CD14-positive monocyte (primary cell): ENCODE results near the gene C5orf47. TPM values are rescaled to one million over a fixed set of nuclear protein-coding genes. Genes with fewer than 3 reads are reported as not detected.

Experiments
- DNase-seq, 3 donors: peaks; one replicate each; pipeline ENCODE4 v3.0.0-alpha.2; 2011 to 2022
- H2AFZ ChIP-seq: 2 replicates; pipeline ENCODE4 v1.6.0; 2012; ENCODE audit warnings: mild to moderate bottlenecking, low read depth, low read length, inconsistent platforms; ENCODE audit not compliant: insufficient read depth, poor library complexity, severe bottlenecking
- H3K27ac ChIP-seq, 2 donors: 1 replicate in 1 of 2; 2 replicates in 1 of 2; pipeline ENCODE4 v1.5.1; 2012 to 2013; ENCODE audit warnings: low read length in 2 of 2, control low read depth in 1 of 2, inconsistent platforms in 1 of 2, low read depth in 1 of 2, mild to moderate bottlenecking in 1 of 2
- H3K27me3 ChIP-seq, 2 donors: one replicate each; pipeline versions ENCODE4 v1.6.0 to v1.6.1; 2011 to 2013; ENCODE audit warnings: low read length in 2 of 2; ENCODE audit not compliant: control insufficient read depth in 2 of 2, insufficient read depth in 2 of 2
- H3K36me3 ChIP-seq, 2 donors: replicated peaks in 1 of 2; 1 replicate in 1 of 2; 2 replicates in 1 of 2; pipeline versions ENCODE4 v1.5.1 to v1.6.1; 2012 to 2013; ENCODE audit warnings: low read length in 2 of 2, control low read depth in 1 of 2, inconsistent platforms in 1 of 2, mild to moderate bottlenecking in 1 of 2; ENCODE audit not compliant: insufficient read depth in 2 of 2, control insufficient read depth in 1 of 2
- H3K4me1 ChIP-seq, 2 donors: 1 replicate in 1 of 2; 2 replicates in 1 of 2; pipeline versions ENCODE4 v1.5.1 to v1.6.1; 2012 to 2013; ENCODE audit warnings: low read length in 2 of 2, control low read depth in 1 of 2, inconsistent platforms in 1 of 2, mild to moderate bottlenecking in 1 of 2, moderate library complexity in 1 of 2; ENCODE audit not compliant: insufficient read depth in 2 of 2, control insufficient read depth in 1 of 2
- H3K4me2 ChIP-seq: replicated peaks from 2 replicates; pipeline ENCODE3; 2012; ENCODE audit warnings: low read length, moderate library complexity, mild to moderate bottlenecking; ENCODE audit not compliant: poor library complexity, severe bottlenecking; ENCODE audit errors: extremely low read depth
- H3K4me3 ChIP-seq, 3 experiments: fragments of 200-600 bp in 1 of 3; sonication (generic) in 1 of 3; replicated peaks in 1 of 3; 1 replicate in 2 of 3; 2 replicates in 1 of 3; pipeline ENCODE4 v1.5.1; 2011 to 2013; ENCODE audit warnings: low read length in 3 of 3, mild to moderate bottlenecking in 3 of 3, control low read depth in 2 of 3, low read depth in 2 of 3, inconsistent platforms in 1 of 3, moderate library complexity in 1 of 3
- H3K79me2 ChIP-seq: 2 replicates; pipeline ENCODE4 v1.6.0; 2012; ENCODE audit warnings: mild to moderate bottlenecking, control low read depth, inconsistent platforms, low read length, moderate library complexity; ENCODE audit not compliant: insufficient read depth
- H3K9ac ChIP-seq: 2 replicates; pipeline ENCODE4 v1.6.0; 2017; ENCODE audit warnings: low read length, mild to moderate bottlenecking; ENCODE audit not compliant: insufficient read depth, poor library complexity, severe bottlenecking
- H3K9me3 ChIP-seq, 2 donors: replicated peaks in 1 of 2; 1 replicate in 1 of 2; 2 replicates in 1 of 2; pipeline versions ENCODE4 v1.5.1 to v1.6.1; 2012 to 2013; ENCODE audit warnings: low read length in 2 of 2, control low read depth in 1 of 2; ENCODE audit not compliant: control insufficient read depth in 1 of 2, insufficient read depth in 1 of 2
- H4K20me1 ChIP-seq: 2 replicates; pipeline ENCODE4 v1.6.0; 2012; ENCODE audit warnings: mild to moderate bottlenecking, low read length, control low read depth, moderate library complexity; ENCODE audit not compliant: insufficient read depth
- H3K27ac Mint-ChIP-seq, 7 donors: one replicate each; pipeline ENCODE4 v1.8.0; 2020; ENCODE audit warnings: mild to moderate bottlenecking in 7 of 7, mixed read lengths in 7 of 7, moderate library complexity in 6 of 7, inconsistent platforms in 2 of 7
- H3K27me3 Mint-ChIP-seq, 3 donors: one replicate each; pipeline ENCODE4 v1.8.0; 2021 to 2022; ENCODE audit warnings: low read depth in 3 of 3, mild to moderate bottlenecking in 3 of 3, mixed read lengths in 3 of 3, moderate library complexity in 3 of 3, inconsistent platforms in 1 of 3
- H3K36me3 Mint-ChIP-seq, 2 donors: one replicate each; pipeline ENCODE4 v1.8.0; 2020; ENCODE audit warnings: mixed read lengths in 2 of 2, inconsistent platforms in 1 of 2, mild to moderate bottlenecking in 1 of 2
- H3K4me1 Mint-ChIP-seq: one replicate; pipeline ENCODE4 v1.8.0; 2020; ENCODE audit warnings: mild to moderate bottlenecking, mixed read lengths
- H3K4me3 Mint-ChIP-seq, 2 donors: one replicate each; pipeline ENCODE4 v1.8.0; 2020; ENCODE audit warnings: mild to moderate bottlenecking in 2 of 2, mixed read lengths in 2 of 2, moderate library complexity in 1 of 2
- H3K9me3 Mint-ChIP-seq, 7 donors: one replicate each; pipeline ENCODE4 v1.8.0; 2020 to 2022; ENCODE audit warnings: mixed read lengths in 7 of 7, mild to moderate bottlenecking in 6 of 7, moderate library complexity in 6 of 7, inconsistent platforms in 2 of 7
- WGBS: methylation state at CpG from one replicate; pipeline ENCODE4 v1.1.5; 2013; ENCODE audit warnings: missing lambda C conversion rate; ENCODE audit not compliant: insufficient coverage; 5-methylcytosine and 5-hydroxymethylcytosine counted together
- intact Hi-C, 2 donors: fragments of 100-400 bp; cut with micrococcal nuclease; formaldehyde crosslinking; loops; one replicate each; pipeline versions ENCODE4 v1.15.0 to v1.15.1; 2023
- polyA plus RNA-seq, 3 donors: library from polyadenylated mRNA; depleted of rRNA in 1 of 3; unstranded in 2 of 3; stranded (reverse) in 1 of 3; fragments of 300-500 nt in 2 of 3; fragments of >200 nt in 1 of 3; fragmentation: Illumina TruSeq in 2 of 3; gene quantifications; 1 replicate in 2 of 3; 2 replicates in 1 of 3; pipeline ENCODE4 v1.2.3, GENCODE V29; 2012 to 2021
- TF ChIP-seq, protein P1 (sequence below): fragments of 200-600 bp; IDR thresholded peaks from one replicate; pipeline ENCODE4 v1.8.0; 2022; ENCODE audit warnings: antibody characterized with exemption, mild to moderate bottlenecking

The C5orf47 gene
- polyA plus RNA-seq, 3 donors: not detected

- peaks cover 5 to 20% (median 14%) of the 10 kb centered on the region in 3 donors for H3K27me3 Mint-ChIP-seq
- Histone ChIP-seq H3K36me3 (no peaks in the 10 kb centered on the region), H4K20me1 (no peaks in the 10 kb centered on the region), H3K27ac (no peak overlapping the region), H2AFZ (no peak overlapping the region), H3K9me3 (no peaks in the 10 kb centered on the region), H3K79me2 (no peaks in the 10 kb centered on the region), H3K9ac (no peak overlapping the region), H3K4me1 (no peaks in the 10 kb centered on the region), H3K27me3 (peaks cover 2 to 3% of the 10 kb centered on the region in 2 donors), H3K4me3 (no peak overlapping the region), H3K4me2 (no peak overlapping the region)
- no peaks in the 10 kb centered on the region for H3K36me3 Mint-ChIP-seq
- no peak overlapping the region for H3K4me3 Mint-ChIP-seq
- intact Hi-C loops: no loop called here
- DNase-seq: no peak
- no CpG with 5 or more reads among the region's 2 CpGs for WGBS
- no peaks in the 10 kb centered on the region for H3K4me1 Mint-ChIP-seq
- TF ChIP-seq, protein P1, sequence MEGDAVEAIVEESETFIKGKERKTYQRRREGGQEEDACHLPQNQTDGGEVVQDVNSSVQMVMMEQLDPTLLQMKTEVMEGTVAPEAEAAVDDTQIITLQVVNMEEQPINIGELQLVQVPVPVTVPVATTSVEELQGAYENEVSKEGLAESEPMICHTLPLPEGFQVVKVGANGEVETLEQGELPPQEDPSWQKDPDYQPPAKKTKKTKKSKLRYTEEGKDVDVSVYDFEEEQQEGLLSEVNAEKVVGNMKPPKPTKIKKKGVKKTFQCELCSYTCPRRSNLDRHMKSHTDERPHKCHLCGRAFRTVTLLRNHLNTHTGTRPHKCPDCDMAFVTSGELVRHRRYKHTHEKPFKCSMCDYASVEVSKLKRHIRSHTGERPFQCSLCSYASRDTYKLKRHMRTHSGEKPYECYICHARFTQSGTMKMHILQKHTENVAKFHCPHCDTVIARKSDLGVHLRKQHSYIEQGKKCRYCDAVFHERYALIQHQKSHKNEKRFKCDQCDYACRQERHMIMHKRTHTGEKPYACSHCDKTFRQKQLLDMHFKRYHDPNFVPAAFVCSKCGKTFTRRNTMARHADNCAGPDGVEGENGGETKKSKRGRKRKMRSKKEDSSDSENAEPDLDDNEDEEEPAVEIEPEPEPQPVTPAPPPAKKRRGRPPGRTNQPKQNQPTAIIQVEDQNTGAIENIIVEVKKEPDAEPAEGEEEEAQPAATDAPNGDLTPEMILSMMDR: no peak
- H3K9me3 Mint-ChIP-seq: peaks cover 1 to 13% (median 9%) of the 10 kb centered on the region in 7 donors
- H3K27ac Mint-ChIP-seq: no peak overlapping the region
Measured at GRCh38 chr5:174030286-174030685, 41.3 kb downstream of the C5orf47 start.

- Mint-ChIP-seq H3K27me3 (peaks cover 6 to 20% (median 6%) of the 10 kb centered on the region in 3 donors), H3K27ac (no peak overlapping the region), H3K36me3 (no peaks in the 10 kb centered on the region), H3K4me1 (no peaks in the 10 kb centered on the region), H3K4me3 (no peak overlapping the region), H3K9me3 (no peaks in the 10 kb centered on the region)
- no peak overlapping the region for H2AFZ ChIP-seq
- intact Hi-C loops: no loop called here
- H3K4me3 ChIP-seq: no peak overlapping the region
- H3K27ac ChIP-seq: no peak overlapping the region
- no peaks in the 10 kb centered on the region for H3K79me2 ChIP-seq
- no peak overlapping the region for H3K9ac ChIP-seq
- H3K4me2 ChIP-seq: no peak overlapping the region
- TF ChIP-seq, protein P1: no peak
- H3K27me3 ChIP-seq: peaks cover 0 to 2% of the 10 kb centered on the region in 2 donors
- no peaks in the 10 kb centered on the region for H3K9me3 ChIP-seq
- DNase-seq: no peak
- no peaks in the 10 kb centered on the region for H3K4me1 ChIP-seq
- no peaks in the 10 kb centered on the region for H3K36me3 ChIP-seq
- no peaks in the 10 kb centered on the region for H4K20me1 ChIP-seq
- no CpG with 5 or more reads among the region's 6 CpGs for WGBS
Measured at GRCh38 chr5:174044466-174045254, 55.7 kb downstream of the C5orf47 start.
